Measurements from ENCODE around the gene CREB3. TPM values are rescaled to one million over a fixed set of nuclear protein-coding genes. Genes with fewer than 3 reads are reported as not detected.

The CREB3 gene
- polyA plus RNA-seq, 2 of the 4 experiments (the other 2 are of a cell fraction), result 33.3 to 51.3 TPM

DNA sequence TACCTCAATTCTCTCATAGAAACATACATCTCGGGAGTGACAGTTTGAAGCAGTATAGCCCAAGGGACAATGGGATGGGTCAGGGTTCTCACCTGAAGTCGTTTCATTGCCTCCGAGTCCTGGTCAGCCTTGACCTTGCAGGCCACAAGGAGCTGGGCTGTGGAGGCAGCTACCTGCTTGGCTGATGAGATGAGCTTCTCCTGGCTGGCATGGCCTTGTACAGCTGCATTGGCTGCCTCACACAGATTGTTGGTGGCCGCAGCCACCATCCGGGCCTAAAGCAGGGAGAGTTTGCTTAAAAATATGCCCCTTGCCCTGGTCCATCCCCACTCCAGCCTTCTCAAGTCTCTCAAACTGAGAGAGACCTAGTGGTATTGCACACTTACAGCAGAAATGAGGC lies 34.2 kb upstream of the CREB3 start:
- TF ChIP-seq CHD2 (IDR thresholded peaks at IDR 0.05; ENCODE audit: low read length, partially characterized antibody), result no peak
- no peak for TF ChIP-seq HOXA7 (CRISPR knock-in tag; IDR thresholded peaks at IDR 0.05)
- TF ChIP-seq FOSL2 (IDR thresholded peaks at IDR 0.05), result no peak
- no peak for TF ChIP-seq FOSL2 (CRISPR knock-in tag; IDR thresholded peaks at IDR 0.05)
- no peak for TF ChIP-seq NR3C1 (IDR thresholded peaks at IDR 0.05)
- TF ChIP-seq POLR2AphosphoS2 (conservative IDR thresholded peaks at IDR 0.05; ENCODE audit: low read length), result no peak
- TF ChIP-seq ESRRA (IDR thresholded peaks at IDR 0.05; ENCODE audit: borderline replicate concordance, low read length), result no peak
- no peak for TF ChIP-seq KDM5A (IDR thresholded peaks at IDR 0.05)
- TF ChIP-seq, protein P1, sequence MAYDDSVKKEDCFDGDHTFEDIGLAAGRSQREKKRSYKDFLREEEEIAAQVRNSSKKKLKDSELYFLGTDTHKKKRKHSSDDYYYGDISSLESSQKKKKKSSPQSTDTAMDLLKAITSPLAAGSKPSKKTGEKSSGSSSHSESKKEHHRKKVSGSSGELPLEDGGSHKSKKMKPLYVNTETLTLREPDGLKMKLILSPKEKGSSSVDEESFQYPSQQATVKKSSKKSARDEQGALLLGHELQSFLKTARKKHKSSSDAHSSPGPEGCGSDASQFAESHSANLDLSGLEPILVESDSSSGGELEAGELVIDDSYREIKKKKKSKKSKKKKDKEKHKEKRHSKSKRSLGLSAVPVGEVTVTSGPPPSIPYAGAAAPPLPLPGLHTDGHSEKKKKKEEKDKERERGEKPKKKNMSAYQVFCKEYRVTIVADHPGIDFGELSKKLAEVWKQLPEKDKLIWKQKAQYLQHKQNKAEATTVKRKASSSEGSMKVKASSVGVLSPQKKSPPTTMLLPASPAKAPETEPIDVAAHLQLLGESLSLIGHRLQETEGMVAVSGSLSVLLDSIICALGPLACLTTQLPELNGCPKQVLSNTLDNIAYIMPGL (CRISPR knock-in tag; IDR thresholded peaks at IDR 0.05; ENCODE audit: borderline replicate concordance), result no peak
- TF ChIP-seq REST (IDR thresholded peaks at IDR 0.05), result no peak
- no peak for TF ChIP-seq FOXS1 (CRISPR knock-in tag; IDR thresholded peaks at IDR 0.05)
- TF ChIP-seq EHF (CRISPR knock-in tag; IDR thresholded peaks at IDR 0.05), result no peak
- TF ChIP-seq MAZ (IDR thresholded peaks at IDR 0.05; ENCODE audit: borderline replicate concordance, low read depth, low read length), result no peak
- TF ChIP-seq KDM1A (IDR thresholded peaks at IDR 0.05; ENCODE audit: low read depth), result no peak
- TF ChIP-seq CBX2 (IDR thresholded peaks at IDR 0.05; ENCODE audit: borderline replicate concordance, low read depth), result no peak
- no peak overlapping the region for H3K4me3 ChIP-seq
- H3K9me3 ChIP-seq, result no peaks in the 10 kb centered on the region
- no peak overlapping the region for H3K27ac ChIP-seq
- no peak overlapping the region for H3K4me2 ChIP-seq
- WGBS (ENCODE audit: missing lambda C conversion rate), result 88% methylated on average over 4 of the region's 5 CpGs
- ChIA-PET POLR2A (no interaction called here), CTCF (interaction anchor here (0.9 to 32.5 kb wide), 6 partner anchors 8 to 87 kb away, joined by 3 to 758 read pairs (median 67); partner anchors contain the start of genes ARHGEF39, CA9, CCDC107 and CREB3)
- FAIRE-seq, result no peak
- DNase-seq (ENCODE audit: low read depth in 1 of 2, low spot score in 1 of 2), result no peak
- ATAC-seq, result no peak
- H3K4me1 ChIP-seq, result peaks cover 14% of the 10 kb centered on the region

DNA sequence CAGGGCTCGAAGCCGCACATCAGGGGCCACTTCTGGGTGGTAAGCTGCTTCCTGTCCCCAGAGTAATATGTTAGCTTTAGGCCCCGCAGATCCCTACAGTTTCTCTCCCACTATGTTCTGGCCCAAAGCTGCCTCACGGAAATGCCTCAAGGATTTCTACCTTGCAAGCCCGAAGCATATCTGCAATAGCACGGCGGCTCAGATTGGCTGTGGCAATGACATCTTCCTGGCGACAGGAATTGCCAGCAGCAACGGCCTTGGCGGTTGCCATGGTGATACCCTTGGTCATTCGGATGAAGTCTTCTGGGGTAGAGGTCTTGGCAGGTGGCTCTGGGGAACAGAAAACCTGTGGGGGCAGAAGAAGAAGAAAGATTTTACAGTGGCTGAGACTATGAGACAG lies 32.4 kb upstream of the CREB3 start:
- no peak for TF ChIP-seq PBX3 (IDR thresholded peaks at IDR 0.05)
- TF ChIP-seq FOXS1 (CRISPR knock-in tag; IDR thresholded peaks at IDR 0.05), result no peak
- TF ChIP-seq SREBF2 (IDR thresholded peaks at IDR 0.05), result no peak
- no peak for TF ChIP-seq CEBPB (IDR thresholded peaks at IDR 0.05)
- TF ChIP-seq EHMT2 (IDR thresholded peaks at IDR 0.05; ENCODE audit: low read depth), result no peak
- TF ChIP-seq SMC3 (IDR thresholded peaks at IDR 0.05), result no peak
- TF ChIP-seq TFCP2L1 (CRISPR knock-in tag; IDR thresholded peaks at IDR 0.05), result no peak
- TF ChIP-seq REST (IDR thresholded peaks at IDR 0.05), result no peak
- TF ChIP-seq, protein P2, sequence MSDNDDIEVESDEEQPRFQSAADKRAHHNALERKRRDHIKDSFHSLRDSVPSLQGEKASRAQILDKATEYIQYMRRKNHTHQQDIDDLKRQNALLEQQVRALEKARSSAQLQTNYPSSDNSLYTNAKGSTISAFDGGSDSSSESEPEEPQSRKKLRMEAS (IDR thresholded peaks at IDR 0.05), result no peak
- H3K27ac ChIP-seq, result no peak overlapping the region
- peaks cover 14% of the 10 kb centered on the region for H3K4me1 ChIP-seq
- DNase-seq (ENCODE audit: low read depth in 1 of 2, low spot score in 1 of 2) (no peak), ATAC-seq (no peak), FAIRE-seq (no peak)
- POLR2A ChIA-PET, result no interaction called here
- H3K4me3 ChIP-seq, result no peak overlapping the region
- H3K9me3 ChIP-seq, result no peaks in the 10 kb centered on the region
- CTCF ChIA-PET, result interaction anchor here (1.1 to 32.5 kb wide), 5 partner anchors 18 to 53 kb away, joined by 3 to 758 read pairs (median 7); partner anchors contain the start of genes CCDC107, CREB3, RMRP and TLN1
- WGBS (ENCODE audit: missing lambda C conversion rate), result 94% methylated on average over 11 of the region's 11 CpGs
- H3K4me2 ChIP-seq, result no peak overlapping the region

All from A549 (cell line).